Sigmoid colon (tissue), 4 donors: ENCODE results near the gene COL25A1.

Source experiments
- POLR2AphosphoS5 ChIP-seq, 4 donors: sonication (generic); formaldehyde crosslinking; IDR thresholded peaks; one replicate each; pipeline ENCODE4 v1.6.1; 2017; ENCODE audit warnings: antibody characterized with exemption in 4 of 4
- TF ChIP-seq, protein P1 (sequence below), 4 experiments: fragments of 450-650 bp in 3 of 4; fragments of 200-600 bp in 1 of 4; IDR thresholded peaks; one replicate each; pipeline ENCODE4 v1.5.1; 2016 to 2019; ENCODE audit warnings: antibody characterized with exemption in 4 of 4, mild to moderate bottlenecking in 3 of 4, moderate library complexity in 2 of 4

- TF ChIP-seq, protein P1, sequence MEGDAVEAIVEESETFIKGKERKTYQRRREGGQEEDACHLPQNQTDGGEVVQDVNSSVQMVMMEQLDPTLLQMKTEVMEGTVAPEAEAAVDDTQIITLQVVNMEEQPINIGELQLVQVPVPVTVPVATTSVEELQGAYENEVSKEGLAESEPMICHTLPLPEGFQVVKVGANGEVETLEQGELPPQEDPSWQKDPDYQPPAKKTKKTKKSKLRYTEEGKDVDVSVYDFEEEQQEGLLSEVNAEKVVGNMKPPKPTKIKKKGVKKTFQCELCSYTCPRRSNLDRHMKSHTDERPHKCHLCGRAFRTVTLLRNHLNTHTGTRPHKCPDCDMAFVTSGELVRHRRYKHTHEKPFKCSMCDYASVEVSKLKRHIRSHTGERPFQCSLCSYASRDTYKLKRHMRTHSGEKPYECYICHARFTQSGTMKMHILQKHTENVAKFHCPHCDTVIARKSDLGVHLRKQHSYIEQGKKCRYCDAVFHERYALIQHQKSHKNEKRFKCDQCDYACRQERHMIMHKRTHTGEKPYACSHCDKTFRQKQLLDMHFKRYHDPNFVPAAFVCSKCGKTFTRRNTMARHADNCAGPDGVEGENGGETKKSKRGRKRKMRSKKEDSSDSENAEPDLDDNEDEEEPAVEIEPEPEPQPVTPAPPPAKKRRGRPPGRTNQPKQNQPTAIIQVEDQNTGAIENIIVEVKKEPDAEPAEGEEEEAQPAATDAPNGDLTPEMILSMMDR (IDR thresholded peaks at IDR 0.05) = no peak
- TF ChIP-seq POLR2AphosphoS5 (IDR thresholded peaks at IDR 0.05) = no peak
These were observed 94.6 kb downstream of the COL25A1 start for GRCh38 chr4:109207898-109208297.
